KG1 (cell line): ENCODE measurements around the gene SGCA.

ENCODE experiments used
- DNase-seq: peaks from one replicate; lab custom pipeline; 2025; lab: John Stamatoyannopoulos, UW

SGCA gene

DNA sequence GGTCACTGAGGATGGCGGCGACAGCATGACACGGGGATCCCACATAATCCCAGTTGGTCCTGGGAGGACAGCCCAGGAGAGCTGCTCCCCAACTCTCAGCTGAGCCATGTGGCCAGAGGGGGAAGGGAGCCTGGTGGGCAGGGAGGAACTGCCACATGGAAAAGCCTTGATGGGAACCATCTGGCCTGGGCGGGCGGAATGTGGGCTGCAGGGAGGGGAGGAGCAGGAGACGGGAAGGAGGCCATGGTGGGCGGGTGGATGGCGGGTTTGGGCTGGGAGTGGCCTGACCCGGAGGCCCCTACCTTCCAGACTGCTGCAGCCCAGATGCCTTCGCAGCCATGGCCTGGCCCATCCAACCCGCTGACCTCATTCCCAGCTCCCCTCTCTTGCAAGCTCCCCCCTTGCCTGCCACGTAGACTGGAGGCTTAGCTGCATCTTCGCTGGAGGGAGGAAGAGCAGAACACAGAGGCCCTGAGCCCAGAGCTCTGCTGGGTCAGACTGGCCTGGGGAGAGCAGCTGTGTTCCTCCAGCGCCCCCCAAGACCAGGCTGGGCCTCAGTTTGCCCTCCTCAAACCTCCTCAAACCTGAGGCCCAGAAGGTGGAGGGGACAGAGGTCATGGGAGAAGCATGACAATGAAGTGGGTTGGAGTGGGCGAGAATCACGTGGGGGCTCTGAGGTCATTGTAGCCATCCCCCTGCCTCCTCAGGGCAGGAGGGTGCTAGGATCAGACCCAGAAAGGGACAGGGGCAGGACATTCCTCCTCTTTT is 43.9 kb downstream of the SGCA start:
- no peak for DNase-seq

- no peak for DNase-seq
These were observed 44.7 kb downstream of the SGCA start for GRCh38 chr17:50210240-50211225.

- DNase-seq = no peak
These were observed 45.7 kb downstream of the SGCA start for GRCh38 chr17:50211249-50212120.

GRCh38 chr17:50212121-50212843 is 46.5 kb downstream of the SGCA start:
- DNase-seq = no peak

- no peak for DNase-seq
These were observed 47.5 kb downstream of the SGCA start for GRCh38 chr17:50213026-50214022.

DNA sequence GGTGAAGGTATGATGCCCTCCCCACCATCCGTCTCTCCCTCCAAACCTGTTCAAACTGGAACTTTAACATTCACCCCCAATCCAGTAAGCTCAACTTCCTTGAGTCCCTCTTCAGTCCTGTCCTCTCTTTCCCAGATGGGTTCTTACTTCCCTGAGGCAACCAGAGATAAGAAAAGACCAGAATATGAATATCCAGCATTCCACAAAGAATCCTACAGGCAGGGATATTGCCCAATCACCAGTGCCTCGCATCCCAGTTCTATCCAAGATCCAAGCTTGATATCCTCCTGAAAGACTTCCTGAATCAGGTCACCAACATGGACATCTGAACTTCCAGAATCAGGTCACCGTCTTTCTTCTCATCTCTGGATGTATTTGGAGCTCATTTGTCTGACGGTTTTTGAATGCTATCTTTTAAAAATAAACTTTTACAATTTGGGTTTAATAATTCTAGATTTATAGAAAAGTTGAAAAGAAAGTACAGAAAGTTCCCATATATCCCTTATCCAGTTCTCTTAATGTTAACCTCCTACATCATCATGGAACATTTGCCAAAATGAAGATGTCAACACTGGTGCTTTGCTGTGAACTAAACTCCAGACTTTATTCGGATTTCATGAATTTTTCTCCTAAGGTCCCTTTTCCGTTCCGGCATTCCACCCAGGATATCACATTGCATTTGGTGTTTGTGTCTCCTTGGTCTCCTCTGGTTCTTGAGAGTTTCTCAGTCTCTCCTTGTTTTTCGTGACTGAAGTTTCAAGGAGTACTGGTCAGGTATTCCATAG is 49.4 kb downstream of the SGCA start:
- no peak for DNase-seq

GRCh38 chr17:50217591-50217990 is 51.8 kb downstream of the SGCA start:
- no peak for DNase-seq

DNA sequence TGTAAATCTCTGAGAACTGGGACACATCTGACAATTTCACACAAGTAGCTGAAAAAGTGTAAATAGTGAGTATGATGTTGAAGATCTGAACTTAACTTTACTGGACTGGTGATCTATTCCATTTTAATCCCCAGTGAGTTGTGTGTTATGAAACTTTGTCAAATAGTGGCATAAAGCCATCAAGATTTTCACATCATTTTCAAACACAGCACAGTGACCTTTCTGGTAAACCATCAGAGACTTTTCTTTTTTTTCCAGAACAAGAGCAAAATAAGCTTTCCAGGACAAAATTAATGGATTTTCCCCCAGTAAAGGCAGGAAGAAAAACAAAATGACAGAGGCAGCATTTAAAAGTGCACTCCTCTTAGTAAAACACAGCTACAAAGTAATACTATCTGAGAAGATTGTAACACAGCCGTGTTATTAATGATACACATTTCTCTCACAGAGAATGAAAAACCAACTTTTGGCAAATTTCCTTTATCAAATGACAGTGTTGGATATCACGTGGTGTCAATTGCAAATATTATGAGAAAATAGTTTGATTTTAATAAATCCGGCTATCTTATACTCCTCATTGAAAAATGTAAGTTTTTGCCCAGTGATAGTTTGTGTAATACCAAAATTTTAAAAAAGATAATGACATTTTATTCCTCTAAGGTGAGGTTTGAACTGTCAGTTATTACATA is 52.4 kb downstream of the SGCA start:
- DNase-seq = no peak

GRCh38 chr17:50218771-50219315 is 53.0 kb downstream of the SGCA start:
- no peak for DNase-seq

GRCh38 chr17:50219342-50219741 is 53.5 kb downstream of the SGCA start:
- no peak for DNase-seq

DNA sequence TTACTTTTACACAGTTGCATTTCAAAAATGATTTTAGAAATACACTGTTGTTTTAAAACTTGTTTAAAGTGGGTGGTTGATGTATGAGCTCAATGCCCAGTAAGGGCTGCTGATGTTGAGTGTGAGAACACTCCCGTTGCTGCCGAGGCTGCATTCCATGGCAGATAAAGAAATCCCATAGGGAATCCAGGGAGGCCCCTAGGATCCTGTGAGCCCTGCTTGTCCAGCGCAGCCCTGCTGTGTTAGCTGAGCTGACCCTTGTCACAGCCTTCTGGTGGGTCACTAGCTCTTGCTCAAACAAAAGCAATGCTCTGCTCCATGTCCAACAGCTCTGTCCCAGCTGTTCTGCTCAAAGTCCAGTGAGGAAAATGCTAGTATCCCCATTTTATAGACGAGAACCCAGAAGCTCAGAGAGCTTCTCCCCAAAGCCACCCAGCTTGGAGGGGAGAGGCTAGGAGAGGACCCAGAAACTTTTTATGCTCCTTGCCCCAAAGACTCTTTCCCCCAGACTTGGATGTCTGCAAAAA is 54.2 kb downstream of the SGCA start:
- DNase-seq = no peak

DNA sequence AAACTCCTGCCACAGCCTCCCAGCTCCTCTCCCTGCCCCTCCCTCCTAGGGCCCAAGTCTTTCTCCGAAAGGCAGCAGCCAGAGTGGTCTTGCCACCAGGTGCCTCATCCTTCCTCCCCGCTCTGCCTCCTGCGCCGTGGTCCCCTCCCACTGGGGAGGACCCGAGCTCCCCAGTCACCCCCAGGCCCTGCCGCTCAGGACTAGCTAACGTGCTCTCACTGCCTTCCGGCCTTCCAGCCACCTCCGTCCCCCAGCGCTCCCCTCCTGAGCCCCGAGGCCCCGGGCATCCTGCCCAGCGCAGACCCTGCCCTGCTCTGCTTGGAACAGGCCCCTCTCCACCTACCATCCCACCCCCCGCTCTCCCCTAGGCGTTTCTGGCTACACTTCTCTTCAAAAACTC is 55.0 kb downstream of the SGCA start:
- DNase-seq = no peak

DNA sequence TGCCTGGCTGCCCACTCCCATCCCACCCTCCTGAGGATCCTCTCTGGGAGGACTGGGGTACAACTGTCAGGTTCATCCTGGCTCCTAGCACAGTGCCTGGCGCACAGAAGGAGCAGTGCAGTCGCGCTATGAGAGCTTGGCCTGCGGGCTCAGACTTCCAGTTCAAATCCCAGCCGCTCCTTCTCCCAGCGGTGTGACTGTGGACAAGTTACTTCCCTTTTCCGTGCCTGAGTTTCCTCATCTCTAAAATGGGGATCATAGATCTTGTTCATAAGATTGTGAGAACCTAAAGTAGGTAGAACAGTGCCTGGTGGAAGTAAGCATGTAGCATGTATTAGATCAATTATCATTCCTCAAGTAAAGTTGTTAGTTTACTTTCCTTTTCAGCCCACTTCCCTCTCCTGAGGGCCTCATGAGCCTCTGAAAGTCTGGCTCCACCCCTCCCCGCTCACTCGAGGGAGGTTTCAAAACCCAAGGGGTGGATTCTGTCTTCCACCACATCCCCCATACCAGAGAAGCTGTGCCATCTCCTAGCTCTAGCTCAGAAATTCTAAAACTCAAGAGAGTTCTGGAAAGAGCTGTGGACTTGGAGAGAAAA is 55.6 kb downstream of the SGCA start:
- no peak for DNase-seq

DNA sequence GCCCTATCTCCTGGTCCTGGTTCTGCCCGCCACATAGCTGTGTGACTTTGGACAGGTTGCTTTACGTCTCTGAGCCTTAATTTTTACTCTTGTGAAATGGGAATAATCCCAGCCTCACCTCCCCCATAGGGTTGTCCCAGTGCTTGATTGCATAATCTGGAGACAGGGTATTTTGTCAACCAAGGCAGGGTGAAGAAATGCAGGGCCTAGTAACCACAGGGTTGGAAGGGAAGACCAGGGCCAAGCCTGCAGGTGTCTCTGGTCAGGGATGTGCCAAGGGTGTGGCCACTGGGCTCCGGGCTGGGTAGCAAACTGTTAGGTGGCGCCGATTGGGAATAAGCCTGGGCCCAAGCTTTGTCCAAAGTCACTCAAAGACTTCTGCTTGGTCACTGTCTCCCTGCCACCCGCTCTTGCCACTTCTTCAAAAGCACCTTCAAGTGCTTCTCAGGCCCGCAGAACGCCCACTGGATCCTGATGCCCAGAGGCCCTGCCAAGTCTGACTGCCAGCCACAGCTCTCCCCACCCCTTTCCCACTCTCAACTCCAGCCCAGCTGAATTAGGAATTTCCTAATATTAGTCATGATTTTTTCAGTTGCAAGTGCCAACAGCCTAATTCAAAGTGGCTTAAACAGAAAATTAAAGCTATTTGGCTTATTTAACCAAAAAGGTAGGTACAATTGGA is 56.2 kb downstream of the SGCA start:
- no peak for DNase-seq

- DNase-seq = no peak
These were observed 57.1 kb downstream of the SGCA start for GRCh38 chr17:50222922-50223321.
